ENCODE measurements around the gene ATP6V0A4.

DNA sequence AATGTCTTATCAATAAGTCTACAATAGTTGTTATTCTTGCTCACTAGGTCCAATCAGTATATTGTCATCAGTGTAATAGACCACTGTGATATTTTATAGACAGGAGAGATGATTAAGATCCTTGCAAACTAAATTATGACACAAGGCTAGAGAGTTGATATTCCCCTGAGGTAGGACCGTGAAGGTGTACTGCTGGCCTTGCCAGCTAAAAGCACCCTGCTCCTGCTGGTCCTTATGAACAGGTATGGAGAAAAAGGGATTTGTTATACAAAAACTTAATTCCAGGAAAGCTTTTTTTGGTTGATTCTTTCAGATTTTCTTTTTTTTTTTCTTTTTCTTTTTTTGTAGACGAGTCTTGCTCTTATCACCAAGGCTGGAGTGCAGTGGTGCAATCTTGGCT is 17.0 kb downstream of the ATP6V0A4 start:
- TF ChIP-seq POLR2A (IDR thresholded peaks at IDR 0.05; ENCODE audit: low read depth, low read length) (no peak), TAF1 (IDR thresholded peaks at IDR 0.05; ENCODE audit: low read depth, low read length) (no peak)
